ENCODE data around the gene COL13A1. TPM values are rescaled to one million over a fixed set of nuclear protein-coding genes. Genes with fewer than 3 reads are reported as not detected.

COL13A1 gene
- total RNA-seq, 6 donors from 2014 or later, result 4.3 to 21.2 (median 10.4) TPM

DNA sequence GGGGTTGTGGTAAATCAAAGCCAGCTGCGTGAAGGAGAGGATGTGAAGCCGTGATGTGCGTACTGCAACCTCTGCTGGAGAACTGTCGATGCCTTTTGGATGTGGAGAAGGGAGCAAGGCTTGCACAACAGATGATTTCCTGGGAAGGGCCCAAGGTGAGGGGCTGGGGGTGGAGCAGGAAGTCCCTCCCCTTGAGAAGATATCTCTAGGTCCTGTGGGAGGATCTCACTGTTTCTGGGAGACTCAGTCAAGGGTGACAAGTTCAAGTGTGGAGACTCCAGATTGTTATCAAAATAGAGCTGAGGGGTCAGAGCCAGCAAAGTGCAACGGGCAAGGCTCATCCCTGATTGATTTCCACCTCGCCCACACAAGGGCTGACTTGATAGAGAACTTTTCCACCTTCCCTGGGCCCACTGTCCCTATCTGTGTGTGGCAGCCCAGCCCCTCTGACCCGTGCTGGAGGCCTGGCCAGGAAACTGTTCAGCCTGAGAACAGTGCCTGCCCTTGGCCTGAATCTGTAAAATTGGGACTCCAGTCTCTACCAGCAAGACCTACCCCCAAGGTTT is 55.0 kb downstream of the COL13A1 start:
- ATAC-seq (ENCODE audit: low FRiP score in 2 of 2), result no peak
- H3K27ac ChIP-seq, result no peak overlapping the region
- no peaks in the 10 kb centered on the region for H3K27me3 ChIP-seq
- no peaks in the 10 kb centered on the region for H3K4me1 ChIP-seq
- no peaks in the 10 kb centered on the region for H3K9me3 ChIP-seq
- DNase-seq, result no peak
- TF ChIP-seq, protein P1, sequence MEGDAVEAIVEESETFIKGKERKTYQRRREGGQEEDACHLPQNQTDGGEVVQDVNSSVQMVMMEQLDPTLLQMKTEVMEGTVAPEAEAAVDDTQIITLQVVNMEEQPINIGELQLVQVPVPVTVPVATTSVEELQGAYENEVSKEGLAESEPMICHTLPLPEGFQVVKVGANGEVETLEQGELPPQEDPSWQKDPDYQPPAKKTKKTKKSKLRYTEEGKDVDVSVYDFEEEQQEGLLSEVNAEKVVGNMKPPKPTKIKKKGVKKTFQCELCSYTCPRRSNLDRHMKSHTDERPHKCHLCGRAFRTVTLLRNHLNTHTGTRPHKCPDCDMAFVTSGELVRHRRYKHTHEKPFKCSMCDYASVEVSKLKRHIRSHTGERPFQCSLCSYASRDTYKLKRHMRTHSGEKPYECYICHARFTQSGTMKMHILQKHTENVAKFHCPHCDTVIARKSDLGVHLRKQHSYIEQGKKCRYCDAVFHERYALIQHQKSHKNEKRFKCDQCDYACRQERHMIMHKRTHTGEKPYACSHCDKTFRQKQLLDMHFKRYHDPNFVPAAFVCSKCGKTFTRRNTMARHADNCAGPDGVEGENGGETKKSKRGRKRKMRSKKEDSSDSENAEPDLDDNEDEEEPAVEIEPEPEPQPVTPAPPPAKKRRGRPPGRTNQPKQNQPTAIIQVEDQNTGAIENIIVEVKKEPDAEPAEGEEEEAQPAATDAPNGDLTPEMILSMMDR (IDR thresholded peaks at IDR 0.05), result no peak
- TF ChIP-seq EP300 (IDR thresholded peaks at IDR 0.05), result no peak
- TF ChIP-seq POLR2AphosphoS5 (IDR thresholded peaks at IDR 0.05), result no peak
- TF ChIP-seq POLR2A (IDR thresholded peaks at IDR 0.05), result no peak
- no peaks in the 10 kb centered on the region for H3K36me3 ChIP-seq
- 73 to 84% methylated on average over 6 to 7 of the region's 7 CpGs for WGBS, 2 donors
- no peak overlapping the region for H3K4me3 ChIP-seq

DNA sequence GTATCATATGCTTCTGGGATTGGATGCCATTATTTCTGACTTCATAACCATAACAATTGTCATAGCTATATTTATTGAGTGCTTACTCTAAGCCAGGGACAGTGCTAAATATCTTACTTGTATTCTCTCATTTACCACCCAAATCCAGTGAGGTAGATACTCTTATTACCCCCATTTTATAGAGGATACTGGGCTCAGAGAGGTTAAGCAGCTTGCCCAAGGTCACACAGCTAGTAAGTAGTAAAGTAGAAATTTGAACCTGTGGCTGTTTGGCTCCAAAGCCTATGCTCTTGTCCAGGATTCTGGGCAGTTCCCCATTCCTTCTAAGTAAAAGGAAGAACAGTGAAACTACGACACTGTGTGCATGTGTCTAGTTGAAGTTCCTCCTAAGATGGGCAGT is 56.5 kb downstream of the COL13A1 start:
- Histone ChIP-seq H3K9me3 (no peaks in the 10 kb centered on the region), H3K27ac (no peak overlapping the region), H3K4me1 (no peaks in the 10 kb centered on the region), H3K36me3 (no peaks in the 10 kb centered on the region), H3K27me3 (no peaks in the 10 kb centered on the region), H3K4me3 (no peak overlapping the region)
- TF ChIP-seq POLR2A (IDR thresholded peaks at IDR 0.05), result no peak
- DNase-seq (no peak), ATAC-seq (ENCODE audit: low FRiP score in 2 of 2) (no peak)
- WGBS, 2 donors, result 68 to 82% methylated on average over 1 of the region's 1 CpG

DNA sequence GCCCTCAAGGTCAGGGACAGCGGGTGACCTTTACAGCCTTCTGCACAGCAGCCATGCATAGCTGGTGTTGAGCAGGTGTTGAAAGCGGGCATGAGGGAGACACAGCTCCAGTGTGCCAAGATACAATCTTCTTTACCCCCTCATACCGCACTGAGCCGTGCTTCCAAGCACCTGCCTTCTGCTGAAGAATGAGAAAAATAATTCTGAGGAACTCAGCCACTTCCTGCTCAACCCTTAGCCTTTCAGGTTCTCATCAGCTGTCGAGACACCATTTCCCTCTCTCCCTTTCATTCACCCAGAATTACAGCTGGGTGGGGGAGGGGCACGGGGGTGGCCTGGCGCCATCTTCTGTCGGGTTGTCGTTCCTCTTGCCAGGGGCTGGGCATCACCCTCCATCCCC is 58.6 kb downstream of the COL13A1 start:
- Histone ChIP-seq H3K27me3 (no peaks in the 10 kb centered on the region), H3K4me3 (no peak overlapping the region), H3K4me1 (peaks cover 0 to 6% (median 0%) of the 10 kb centered on the region in 4 donors), H3K9me3 (no peaks in the 10 kb centered on the region), H3K36me3 (no peaks in the 10 kb centered on the region), H3K27ac (no peak overlapping the region)
- TF ChIP-seq POLR2A (IDR thresholded peaks at IDR 0.05), result no peak
- TF ChIP-seq POLR2AphosphoS5 (IDR thresholded peaks at IDR 0.05), result no peak
- TF ChIP-seq, protein P1 (IDR thresholded peaks at IDR 0.05), result no peak
- TF ChIP-seq EP300 (IDR thresholded peaks at IDR 0.05), result no peak
- no peak for ATAC-seq (ENCODE audit: low FRiP score in 2 of 2)
- 37 to 40% methylated on average over 9 of the region's 9 CpGs for WGBS, 2 donors
- DNase-seq, result no peak

DNA sequence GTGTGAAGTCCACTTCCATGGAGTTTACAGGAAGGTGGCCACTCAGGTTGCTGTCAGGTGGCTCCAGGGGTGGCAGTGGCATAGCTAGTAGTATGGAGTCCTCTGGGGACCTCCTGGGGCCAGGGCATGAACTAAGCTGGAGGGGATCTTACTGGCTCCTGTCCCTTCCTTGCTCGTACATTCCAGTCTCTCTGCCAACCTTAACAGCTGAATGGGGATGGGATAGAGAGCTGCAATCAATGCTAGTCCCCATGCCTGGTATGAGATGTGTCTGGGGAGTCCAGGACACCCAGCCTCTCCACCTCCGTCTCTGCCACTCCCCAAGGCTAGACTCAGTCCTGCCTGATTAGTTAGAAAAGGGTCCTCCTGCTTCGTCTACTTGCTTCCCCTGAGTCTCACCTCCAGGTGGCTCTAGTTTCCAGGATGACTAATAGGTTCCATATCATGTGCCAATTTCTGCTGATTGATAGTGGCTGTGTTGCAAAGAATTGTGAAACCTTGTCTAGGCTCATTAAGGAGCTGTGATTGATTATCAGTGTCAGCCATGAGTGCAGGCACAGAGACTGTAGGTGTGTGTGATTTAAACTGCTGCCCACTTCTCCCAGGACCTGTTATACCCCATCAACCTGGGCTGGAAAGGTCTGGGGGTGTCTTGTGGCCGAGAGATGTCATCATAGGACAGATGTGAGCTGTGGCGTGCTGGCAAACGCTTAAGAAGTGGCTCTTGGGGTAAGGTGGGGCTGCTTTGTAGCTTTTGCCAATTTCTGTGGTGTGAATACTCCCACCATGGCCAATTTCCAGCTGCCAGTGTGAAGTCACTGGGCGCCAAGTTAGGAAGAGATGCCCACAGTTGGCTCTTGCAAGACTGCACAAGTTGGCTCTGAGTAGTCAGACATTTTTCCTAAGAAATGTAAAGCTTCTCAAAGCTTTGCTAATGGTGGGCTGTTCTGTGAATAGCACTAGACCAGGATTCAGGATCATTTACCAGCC is 59.8 kb downstream of the COL13A1 start:
- TF ChIP-seq POLR2A (IDR thresholded peaks at IDR 0.05), result no peak
- TF ChIP-seq, protein P1 (IDR thresholded peaks at IDR 0.05), result peak in 2 of 6 experiments; percentile 6 to 29
- peak; percentile 19 to 65 for TF ChIP-seq POLR2AphosphoS5 (IDR thresholded peaks at IDR 0.05)
- no peak for TF ChIP-seq EP300 (IDR thresholded peaks at IDR 0.05)
- H3K4me3 ChIP-seq, result no peak overlapping the region
- peaks cover 0 to 14% (median 0%) of the 10 kb centered on the region in 4 donors for H3K4me1 ChIP-seq
- no peak overlapping the region for H3K27ac ChIP-seq
- H3K27me3 ChIP-seq, result no peaks in the 10 kb centered on the region
- WGBS, 2 donors, result 55 to 57% methylated on average over 7 of the region's 7 CpGs
- ATAC-seq (ENCODE audit: low FRiP score in 2 of 2), result no peak
- no peaks in the 10 kb centered on the region for H3K36me3 ChIP-seq
- H3K9me3 ChIP-seq, result no peaks in the 10 kb centered on the region
- no peak for DNase-seq

DNA sequence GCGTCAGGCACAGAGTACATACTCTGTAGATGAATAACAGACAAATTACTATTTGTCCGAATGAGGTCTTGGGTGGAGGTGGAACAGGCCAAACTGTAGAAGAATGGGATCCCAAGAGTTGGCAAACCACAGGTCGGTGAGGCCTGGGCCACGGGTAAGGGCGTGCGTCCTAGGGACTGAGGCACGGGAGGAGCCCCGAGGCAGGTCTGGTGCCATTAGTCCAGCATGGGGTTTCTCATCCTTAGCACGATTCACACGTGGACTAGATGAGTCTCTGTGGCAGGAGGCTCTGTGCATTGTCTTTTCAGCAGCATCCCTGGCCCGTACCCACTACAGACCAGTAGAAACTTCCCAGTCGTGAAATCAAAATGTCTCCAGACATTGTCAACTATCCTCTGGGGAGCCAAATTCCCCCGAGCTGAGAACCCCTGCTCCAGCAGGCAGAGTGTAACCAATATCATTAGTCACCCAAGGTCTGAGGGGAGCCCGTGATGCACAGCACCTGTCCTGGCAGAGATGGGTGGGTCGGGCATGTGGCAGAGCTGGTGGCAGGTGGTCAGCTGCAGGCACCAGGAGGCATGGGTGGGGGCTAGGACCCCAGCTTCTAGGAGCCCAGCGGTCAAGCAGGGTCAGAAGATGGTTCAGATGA is 61.3 kb downstream of the COL13A1 start:
- DNase-seq, result no peak
- WGBS, 2 donors, result 93 to 95% methylated on average over 11 to 16 of the region's 16 CpGs
- TF ChIP-seq EP300 (IDR thresholded peaks at IDR 0.05) (no peak), POLR2A (IDR thresholded peaks at IDR 0.05) (no peak), POLR2AphosphoS5 (IDR thresholded peaks at IDR 0.05) (no peak)
- TF ChIP-seq, protein P1 (IDR thresholded peaks at IDR 0.05), result no peak
- Histone ChIP-seq H3K9me3 (no peaks in the 10 kb centered on the region), H3K4me1 (peaks cover 0 to 22% (median 5%) of the 10 kb centered on the region in 4 donors), H3K4me3 (no peak overlapping the region), H3K27ac (no peak overlapping the region), H3K27me3 (no peaks in the 10 kb centered on the region), H3K36me3 (no peaks in the 10 kb centered on the region)
- ATAC-seq (ENCODE audit: low FRiP score in 2 of 2), result no peak

All from upper lobe of left lung (tissue), 6 donors.